Measurements from ENCODE around the gene DCLK1.
"Not testable (repeated sequence)": the region's sequence is repeated elsewhere in the genome, so short reads cannot be mapped to it uniquely, and the experiment has no call there.

The DCLK1 gene

DNA sequence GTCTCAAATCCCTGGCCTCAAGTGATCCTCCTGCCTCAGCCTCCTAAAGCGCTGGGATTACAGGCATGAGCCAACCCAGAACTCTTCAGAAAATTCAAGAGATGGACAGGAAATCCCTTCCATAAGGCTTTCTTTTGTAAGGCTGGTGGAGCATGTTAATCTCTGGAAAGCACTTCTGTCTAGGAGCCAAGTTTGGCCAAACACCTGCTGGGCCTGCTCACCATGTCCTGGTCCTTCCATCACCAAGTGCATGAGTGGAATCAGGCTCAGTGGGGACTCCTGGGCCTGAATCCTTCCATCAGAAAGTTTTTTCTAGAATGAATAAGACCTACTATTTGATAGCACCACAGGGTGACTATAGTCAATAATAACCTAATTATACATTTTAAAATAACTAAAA is 148.0 kb downstream of the DCLK1 start:
- DNase-seq, result no peak

DNA sequence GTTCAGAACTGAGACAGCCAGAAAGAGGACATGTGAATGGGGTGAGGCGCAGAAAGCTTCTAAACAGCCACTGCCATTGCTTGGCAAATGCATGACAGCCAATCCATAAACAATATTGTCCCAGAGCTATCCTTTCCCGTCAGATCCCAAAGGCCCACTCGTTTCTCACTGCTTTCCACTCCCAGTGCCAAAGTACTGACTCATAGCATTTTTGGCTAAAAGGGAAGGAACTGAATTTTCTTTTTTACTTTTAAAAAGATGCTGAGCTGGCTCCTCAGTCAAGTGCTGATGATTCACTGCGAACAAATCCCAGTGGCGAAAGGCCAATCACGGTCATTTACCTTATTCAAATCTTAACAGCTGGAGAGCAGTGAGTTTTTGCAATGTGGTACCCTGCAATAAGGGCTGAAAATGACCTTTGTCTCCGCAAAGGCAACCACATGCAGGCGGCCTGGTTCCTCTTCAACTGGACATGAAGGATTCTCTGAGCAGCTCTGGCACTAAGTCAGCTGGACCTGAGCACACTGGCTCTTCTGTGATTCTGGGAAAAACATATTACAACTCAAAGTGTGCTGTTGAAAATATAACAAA is 151.7 kb downstream of the DCLK1 start:
- DNase-seq, result no peak

DNA sequence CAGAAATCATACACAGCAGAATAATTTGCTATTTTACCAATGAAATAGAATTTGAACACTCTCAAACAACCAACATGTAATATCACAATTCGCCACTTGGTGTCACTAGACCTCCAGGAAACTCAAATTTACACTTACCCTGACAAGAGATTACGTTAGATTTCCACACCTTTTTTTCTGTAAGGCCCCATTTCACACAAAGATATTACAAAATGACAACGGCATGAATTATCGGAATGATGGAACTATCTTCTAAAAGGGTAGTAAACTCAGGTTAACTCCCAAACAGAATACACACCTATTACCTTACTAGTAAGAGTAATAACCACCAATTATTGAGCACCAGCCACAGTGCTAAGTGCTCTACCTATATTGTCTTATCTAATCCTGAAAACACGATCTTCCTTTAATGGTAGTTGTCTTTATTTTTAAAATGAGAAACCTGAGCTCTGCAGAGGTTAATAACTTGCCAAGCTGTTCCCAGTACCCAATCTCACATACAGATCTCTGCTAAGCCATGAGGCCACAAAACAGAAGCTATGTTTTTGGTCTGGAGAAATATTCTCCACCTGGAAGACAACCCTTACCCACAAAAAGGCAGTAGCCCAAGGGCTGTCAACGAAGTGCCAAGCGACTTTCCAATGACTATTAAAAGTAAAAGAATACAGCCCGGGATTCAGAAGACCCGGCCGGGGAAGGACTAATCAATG is 152.4 kb downstream of the DCLK1 start:
- DNase-seq, result no peak

DNA sequence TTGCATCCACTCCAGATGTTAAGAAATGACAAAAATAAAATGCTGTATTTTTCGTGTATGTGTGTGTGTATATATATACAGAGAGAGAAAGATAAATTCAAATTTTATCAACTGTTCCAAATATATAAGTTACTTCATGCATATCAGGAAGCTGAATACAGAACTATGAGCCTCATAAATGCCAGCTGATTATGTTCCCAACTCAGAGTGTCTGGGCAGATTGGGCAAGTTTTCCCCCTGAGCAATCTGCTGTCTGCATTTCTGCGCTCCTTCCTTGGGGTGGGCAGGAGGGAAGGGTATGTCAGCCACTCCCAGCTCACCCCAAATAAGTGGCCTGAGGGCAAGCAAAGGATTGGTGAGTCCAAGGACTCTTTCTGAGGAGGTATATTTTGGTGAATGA is 154.1 kb downstream of the DCLK1 start:
- no peak for DNase-seq

DNA sequence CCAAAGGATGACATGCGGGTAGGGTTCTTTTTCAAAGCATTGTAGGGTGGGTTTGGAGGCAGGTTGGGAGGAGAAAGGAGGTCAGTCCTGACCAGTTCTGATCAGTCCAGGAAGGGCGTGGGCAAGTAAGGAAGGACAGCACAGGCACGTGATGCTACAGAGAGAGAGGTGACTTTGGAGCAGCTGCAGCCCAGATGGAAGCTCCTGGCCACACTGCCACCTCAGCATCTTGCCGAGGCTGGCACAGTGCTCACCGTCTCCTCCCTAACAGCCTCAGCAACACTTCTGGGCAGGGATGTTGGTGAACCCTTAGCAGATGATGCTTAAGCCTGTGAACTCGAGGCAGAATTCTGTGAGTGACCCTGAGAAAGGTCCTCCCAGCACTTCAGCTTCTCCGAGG is 155.1 kb downstream of the DCLK1 start:
- DNase-seq, result no peak

DNA sequence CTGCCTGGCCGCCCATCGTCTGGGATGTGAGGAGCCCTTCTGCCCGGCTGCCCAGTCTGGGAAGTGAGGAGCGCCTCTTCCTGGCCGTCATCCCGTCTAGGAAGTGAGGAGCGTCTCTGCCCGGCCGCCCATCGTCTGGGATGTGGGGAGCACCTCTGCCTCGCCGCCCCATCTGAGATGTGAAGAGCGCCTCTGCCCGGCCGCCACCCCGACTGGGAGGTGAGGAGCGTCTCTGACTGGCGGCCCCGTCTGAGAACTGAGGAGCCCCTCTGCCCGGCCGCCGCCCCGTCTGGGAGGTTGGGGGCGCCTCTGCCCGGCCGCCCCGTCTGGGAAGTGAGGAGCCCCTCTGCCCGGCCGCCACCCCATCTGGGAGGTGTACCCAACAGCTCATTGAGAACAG is 164.2 kb downstream of the DCLK1 start:
- DNase-seq, result not testable (repeated sequence)

DNA sequence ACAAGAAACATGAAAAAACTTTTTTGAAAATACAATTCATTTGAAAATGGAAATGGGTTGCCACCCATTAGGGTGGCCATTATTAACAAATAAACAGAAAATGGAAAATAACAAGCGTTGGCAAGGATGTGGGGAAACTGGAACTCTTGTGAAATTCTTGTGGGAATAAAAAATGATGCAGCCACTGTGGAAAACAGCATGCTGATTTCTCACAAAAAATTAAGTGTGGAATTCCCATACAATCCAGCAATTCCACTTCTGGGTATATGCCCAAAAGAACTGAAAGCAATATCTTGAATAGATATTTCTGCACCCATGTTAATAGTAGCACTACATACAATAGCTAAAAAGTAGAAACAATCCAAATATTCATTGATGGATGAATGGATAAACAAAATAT is 165.2 kb downstream of the DCLK1 start:
- DNase-seq, result no peak

DNA sequence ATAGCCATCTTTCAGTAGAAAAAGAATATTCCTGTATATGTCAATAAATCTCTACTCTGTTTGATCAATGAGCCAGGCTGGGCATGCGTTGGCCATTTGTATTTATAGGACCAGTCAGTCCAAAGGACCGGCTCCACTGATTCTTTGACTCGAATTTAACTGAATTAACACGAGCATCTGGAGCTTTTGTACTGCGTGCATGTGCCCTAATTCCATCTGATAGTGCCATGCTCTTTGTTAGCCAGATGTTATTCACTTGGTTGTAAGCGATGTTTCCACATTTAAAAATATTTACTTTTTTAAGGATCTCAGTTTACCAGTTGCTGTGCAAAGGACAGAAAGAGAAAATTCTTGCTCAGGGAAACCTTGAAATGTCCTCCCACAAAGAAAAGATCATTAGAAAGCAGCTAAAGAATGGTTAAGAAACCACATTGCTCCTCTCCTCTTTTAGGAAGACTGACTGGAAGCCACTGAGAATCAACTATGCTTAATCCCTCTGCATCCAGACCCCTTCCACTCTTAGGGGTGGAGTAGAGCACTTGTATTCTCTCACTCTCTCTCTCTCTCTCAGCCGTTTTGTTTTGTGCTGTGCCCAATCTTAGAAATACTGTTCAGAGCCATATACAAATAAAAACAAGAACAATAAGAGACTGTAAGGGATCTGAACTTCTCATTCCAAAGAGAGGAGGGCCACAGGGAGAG is 165.8 kb downstream of the DCLK1 start:
- no peak for DNase-seq

DNA sequence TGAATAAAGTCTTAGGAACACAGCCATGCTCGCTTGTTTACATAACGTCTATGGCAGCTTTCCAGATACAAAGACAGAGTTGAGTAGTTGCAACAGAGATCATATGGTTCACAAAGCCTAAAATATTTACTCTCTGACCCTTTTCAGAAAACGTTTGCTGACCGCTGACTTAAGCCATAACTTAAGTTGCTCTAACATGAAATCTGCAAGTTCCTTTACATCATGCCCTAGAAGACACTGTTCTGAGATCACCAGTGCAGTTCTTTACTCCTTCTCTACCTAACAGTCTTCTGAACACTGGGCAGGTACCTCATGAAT is 166.4 kb downstream of the DCLK1 start:
- DNase-seq, result no peak

DNA sequence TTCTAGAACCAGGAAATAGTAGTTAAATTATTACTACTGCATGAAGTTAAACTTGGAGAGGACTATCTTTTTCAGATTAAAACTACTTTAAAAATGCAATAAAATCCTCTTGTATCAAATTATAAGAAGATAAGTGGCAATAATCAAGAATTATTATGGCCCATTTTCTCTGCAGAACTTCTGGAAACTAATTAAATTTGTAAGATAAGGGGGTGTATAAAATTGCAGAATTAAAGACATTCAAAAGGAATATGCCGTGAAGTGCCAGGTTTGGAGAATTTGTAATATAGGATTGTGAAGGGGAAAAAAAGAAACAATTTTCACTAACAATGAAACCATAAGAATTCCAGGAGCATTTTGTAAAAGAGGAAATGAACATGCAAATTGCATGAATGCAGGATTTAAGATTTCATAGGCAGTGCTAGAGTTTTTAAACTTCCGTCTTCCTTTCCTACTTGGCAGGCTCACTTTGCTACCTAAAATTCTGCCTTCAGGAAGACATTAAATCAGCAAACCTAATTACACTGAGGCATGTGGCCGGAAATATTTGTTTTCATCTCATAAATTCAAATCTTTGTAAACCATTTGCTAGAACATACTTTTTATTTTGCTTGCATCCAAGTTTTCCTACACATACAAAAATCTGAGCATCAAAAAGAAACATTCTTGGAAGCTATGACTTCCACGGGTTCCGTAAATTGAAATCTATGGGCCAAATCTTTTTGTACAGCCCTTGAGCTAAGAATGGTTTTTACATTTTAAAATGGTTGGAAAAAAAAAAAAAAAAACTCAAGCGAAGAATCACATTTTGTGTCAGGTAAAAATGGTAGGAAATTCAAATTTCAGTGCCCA is 166.9 kb downstream of the DCLK1 start:
- DNase-seq, result no peak

DNA sequence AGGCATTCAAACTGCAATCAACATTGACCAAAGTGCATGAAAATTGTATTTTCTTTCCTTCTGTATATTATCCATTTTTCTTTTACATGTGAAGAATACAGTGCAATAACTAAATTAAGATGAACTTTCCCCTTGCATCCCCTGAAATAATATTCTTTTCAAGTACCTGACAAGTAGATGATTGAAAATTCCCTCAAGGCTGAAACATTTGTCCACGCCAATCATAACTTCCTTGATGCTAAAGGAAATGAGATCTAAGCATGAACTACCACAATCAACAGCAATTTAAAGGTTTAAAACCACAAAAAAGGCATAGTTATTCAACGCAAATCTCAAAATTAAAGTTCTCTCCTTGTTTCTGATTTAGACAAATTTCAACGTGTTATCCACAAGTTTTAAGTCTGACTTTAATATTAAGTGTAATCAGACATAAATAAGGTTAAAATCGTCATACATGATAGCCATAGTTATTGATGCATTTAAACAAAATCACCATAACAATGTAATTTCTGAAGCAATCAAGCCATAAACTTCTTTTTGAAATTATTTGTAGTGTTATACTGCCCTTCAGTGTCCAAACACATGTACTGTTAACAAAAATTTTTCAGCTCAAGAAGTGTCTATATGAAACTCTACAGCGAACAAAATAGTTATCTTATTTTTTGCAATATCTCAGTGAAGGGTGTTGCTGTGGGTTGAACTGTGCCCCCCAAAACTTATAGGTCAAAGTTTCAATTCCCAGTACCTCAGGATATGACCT is 169.5 kb downstream of the DCLK1 start:
- no peak for DNase-seq

DNA sequence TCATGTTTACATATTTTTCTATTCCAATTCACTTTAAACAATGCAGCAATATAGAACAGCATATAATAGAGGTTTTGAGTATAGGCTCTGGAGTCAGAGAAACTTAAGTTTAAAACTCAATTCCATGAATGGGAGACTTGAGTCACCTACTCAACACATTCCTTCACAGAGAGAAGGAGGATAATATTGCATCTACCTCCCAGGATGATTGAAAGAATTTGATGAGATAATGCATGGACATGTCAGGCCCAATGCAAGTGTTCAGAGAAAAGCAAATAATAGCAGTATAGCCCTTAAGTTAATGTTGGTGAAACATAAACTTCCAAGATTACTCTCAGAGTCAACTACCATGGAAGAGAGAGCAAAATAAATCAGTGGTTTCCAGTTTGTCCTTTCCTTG is 170.2 kb downstream of the DCLK1 start:
- DNase-seq, result no peak

DNA sequence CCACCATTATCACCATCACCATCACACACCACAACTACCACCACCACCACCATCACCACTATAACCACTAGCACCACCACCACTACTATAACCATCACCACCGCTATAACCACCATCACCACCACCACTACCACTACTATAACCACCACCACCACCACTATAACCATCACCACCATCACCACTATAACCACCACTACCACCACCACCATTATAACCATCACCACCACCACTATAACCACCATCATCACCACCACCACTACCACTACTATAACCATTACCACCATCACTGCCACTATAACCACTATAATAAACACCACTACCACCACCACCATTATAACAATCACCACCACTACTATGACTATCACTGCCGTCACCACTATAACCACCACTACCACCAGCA is 173.2 kb downstream of the DCLK1 start:
- no peak for DNase-seq

DNA sequence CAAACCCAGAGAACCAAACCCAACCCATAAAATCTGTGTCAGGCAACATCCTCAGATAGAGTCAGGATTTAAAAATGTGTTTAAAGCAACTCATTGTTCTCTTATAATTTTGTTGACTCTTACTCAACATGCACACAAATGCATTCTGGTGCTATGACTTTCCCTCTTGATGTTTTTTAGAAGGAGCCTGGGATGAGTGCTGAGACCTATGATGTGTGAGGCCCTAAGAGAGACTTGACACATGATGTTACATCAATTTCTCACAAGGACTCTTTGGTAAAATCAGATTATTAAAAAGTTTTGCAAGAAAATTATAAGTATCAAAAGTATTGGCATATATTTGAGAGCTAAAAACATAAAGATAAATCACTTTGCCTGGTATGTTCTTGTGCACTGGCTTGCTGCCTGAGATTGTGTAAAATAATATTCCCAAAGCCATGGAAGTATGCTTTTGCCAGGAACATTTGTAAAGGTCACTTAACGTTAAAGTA is 173.9 kb downstream of the DCLK1 start:
- no peak for DNase-seq

DNA sequence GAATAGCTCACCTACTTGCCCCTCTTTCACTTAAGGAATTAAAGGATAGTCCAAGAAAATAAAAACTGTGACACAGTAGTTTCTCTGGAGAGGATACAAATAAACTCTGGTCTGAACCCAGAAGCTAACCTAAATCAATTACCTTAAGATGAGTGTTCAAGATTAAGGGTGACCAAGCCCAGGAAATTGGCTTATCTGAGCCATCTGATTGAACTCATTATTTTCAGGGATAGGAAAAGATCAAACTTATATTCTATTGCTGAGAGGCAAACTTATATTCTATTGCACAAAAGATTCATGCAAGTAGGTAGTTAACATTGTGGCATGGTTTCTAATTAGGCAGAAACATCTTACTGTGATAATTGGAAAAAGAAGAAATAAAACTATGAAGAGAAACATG is 175.1 kb downstream of the DCLK1 start:
- no peak for DNase-seq

DNA sequence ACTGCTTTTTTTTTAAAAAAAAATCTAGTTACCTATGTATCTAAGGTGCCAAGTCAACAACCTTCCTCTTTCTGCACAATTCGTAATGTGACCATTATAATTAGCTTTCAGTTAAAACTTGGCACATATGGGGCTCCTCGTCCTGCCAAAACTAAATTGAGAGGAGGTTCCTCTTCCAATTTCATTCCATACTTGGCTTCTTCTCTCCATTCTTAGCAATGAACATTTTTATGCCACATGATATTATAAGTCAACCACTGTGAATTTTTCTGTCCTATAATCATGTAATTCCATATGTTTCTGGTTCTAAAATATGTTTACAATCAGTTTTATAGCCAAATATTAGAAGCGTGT is 177.0 kb downstream of the DCLK1 start:
- no peak for DNase-seq

DNA sequence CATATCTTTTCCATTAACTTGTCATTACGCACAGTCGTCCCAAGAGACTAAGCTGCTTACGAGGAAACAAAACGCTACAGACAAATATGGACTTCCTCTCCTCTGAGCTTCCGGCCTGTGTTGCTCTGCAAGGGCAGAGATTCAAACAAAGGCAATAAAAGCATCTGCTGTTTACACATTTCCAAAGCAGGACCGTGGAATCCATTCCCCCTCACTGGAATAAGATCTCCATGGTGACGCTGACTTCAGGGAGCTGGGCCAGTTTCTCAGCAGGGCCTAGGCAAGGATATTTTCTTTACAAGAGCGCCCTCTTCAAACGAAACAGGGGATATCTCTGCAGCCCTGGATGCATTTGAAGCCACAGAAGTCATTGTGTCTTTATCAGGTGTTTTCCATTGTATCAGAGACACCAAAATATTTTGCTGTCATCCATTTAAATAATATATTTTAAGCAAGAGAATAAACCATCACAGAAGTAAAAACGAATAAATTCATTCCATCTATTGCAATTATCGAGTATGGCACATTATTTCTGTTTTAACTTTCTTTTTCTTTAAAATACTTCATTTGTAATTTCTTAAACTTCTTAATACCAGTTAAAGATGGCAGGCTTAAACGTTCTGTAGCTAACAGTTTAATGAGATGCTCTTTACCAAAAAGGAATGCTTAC is 177.5 kb downstream of the DCLK1 start:
- no peak for DNase-seq

DNA sequence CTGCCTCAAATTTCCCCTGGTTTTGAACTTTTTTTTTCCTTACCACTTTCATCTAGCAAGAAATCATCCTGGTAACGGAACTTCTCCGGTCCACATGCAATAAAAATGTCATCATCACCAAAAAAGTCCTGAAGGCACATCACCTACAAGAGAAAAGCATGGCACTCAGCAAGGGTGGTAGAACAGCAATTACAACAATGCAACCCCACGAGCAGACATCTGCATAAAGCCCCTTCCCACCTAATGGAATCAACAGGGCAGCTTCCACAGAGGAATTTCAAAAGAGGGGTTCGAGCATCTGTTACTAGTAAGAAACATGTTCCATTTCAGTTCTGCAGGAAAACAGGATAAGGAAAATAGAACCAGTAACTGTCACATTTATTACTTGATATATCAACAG is 183.9 kb downstream of the DCLK1 start:
- DNase-seq, result no peak

DNA sequence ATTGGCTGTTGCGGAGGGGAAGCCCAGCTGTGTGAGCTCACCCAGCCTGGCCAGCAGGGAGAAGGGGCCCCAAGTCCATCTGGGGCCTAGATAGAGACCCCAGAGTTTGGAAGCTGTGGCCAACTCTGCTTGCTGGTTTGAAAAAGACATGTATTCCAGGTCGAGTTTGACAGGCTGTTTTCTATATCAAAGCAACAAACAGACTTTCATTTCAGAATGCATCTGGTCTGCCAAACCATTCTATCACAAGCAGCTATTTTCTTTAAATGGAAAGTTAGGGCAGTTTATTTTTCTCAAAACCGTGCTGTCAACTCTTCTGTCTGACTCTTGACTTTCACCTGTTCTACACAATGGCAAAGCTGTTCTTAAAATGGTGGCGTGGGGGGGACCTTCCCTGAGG is 185.8 kb downstream of the DCLK1 start:
- no peak for DNase-seq

DNA sequence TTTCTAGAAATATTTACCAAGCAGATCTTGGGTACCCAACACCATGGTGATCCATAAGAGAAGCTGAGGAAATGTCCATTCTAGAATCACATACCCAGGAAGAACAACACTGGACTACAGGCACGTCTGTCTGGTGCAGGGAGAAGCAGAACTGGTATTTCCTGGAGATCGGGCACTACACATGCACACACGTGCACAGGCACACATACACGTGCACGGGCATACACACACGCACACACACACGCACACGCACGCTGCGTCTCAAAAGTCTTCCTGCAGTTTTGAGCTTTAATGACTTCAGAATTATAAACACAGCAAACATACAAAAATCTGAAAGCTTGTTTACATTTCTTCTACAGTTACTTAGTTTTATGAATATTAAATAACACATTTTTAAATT is 189.8 kb downstream of the DCLK1 start:
- no peak for DNase-seq

DNA sequence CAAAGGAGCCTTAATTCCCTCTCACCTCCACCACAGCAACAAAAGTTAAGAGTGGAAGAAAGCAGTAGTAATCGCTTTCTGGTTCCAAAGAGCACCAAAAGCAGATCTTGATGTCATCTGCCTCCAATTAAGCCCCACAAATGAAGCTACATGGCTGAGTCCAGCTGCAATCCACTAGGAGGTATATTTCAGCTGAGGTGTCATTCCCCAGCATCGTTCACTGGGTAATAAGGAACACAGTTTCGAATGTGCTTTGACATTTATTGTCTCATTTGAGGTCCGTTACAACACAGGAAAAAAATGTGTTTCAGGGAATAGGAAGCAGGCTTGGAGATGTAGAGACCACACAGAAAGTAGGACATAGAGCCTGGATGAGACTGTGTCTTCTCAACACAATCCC is 190.4 kb downstream of the DCLK1 start:
- no peak for DNase-seq

DNA sequence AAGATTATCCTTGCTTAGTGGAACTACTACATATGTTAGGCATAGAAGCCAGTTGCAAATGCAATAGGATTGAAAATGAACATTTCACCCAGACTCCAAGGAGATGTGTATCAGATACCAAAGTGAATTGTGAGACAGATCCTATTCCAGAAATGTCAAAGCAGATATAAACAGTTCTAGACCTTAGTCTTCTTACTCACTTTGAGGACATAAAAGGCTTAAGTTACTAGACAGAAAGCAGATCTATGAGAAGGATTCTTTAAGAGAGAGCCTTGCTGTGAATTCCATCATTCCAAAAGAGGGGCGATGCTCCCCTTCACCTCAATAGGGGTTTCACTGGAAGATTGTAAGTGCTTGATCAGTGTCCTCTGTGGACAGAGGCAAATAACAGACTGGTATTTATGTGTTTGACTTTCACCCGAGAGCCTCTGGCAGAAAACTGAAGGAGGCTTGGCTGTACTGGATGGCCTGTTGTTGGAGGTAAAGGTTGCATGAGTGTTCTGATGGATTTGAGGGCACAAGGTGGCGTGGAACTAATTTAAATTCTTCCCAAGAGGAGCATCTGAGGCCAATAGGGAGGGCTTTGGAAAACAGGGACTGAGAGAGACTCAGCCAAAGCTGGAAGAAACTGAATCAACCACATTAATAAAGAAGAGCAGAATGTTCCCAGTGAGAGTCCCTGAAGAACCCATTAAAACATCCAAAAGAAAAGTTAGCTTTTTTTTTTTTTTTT is 194.8 kb downstream of the DCLK1 start:
- DNase-seq, result no peak
